Inflammatory macrophage (primary cell): ENCODE measurements around the gene PFN3.
"Not testable (repeated sequence)": the region's sequence is repeated elsewhere in the genome, so short reads cannot be mapped to it uniquely, and the experiment has no call there.

Experiments used
- DNase-seq, 2 donors: peaks; one replicate each; pipeline ENCODE4 v3.0.0-alpha.2; 2020 to 2022

PFN3 gene

GRCh38 chr5:177393206-177393765, 7.2 kb downstream of the PFN3 start:
- no peak for DNase-seq

GRCh38 chr5:177392765-177393164, 7.7 kb downstream of the PFN3 start:
- no peak for DNase-seq

- peak; percentile 85 to 87 for DNase-seq
These were observed 9.8 kb downstream of the PFN3 start for GRCh38 chr5:177390363-177391300.

- DNase-seq: peak; percentile 73 to 74
These were observed 11.0 kb downstream of the PFN3 start for GRCh38 chr5:177389241-177390169.

- DNase-seq: no peak
These were observed 11.9 kb downstream of the PFN3 start for GRCh38 chr5:177388521-177389052.

GRCh38 chr5:177387405-177387804, 13.1 kb downstream of the PFN3 start:
- DNase-seq: no peak

- DNase-seq: no peak
These were observed 13.9 kb downstream of the PFN3 start for GRCh38 chr5:177386542-177386941.

GRCh38 chr5:177385720-177386119, 14.7 kb downstream of the PFN3 start:
- DNase-seq: no peak

- no peak for DNase-seq
These were observed 16.3 kb downstream of the PFN3 start, which contains the start of gene SLC34A1 for GRCh38 chr5:177384134-177384533. Gene SLC34A1 (plus strand): TSS chr5:177384434. CDS start chr5:177385742, 1,308 bp downstream.

GRCh38 chr5:177383181-177383580, 17.3 kb downstream of the PFN3 start:
- DNase-seq: no peak

- DNase-seq: peak in 1 of 2 donors; percentile 28
These were observed 17.9 kb downstream of the PFN3 start for GRCh38 chr5:177382423-177383029.

- DNase-seq: no peak
These were observed 19.7 kb downstream of the PFN3 start for GRCh38 chr5:177380805-177381126.

- peak in 1 of 2 donors; percentile 26 for DNase-seq
These were observed 21.3 kb downstream of the PFN3 start for GRCh38 chr5:177378884-177379883.

- no peak for DNase-seq
These were observed 22.3 kb downstream of the PFN3 start for GRCh38 chr5:177377851-177378776.

- DNase-seq: no peak
These were observed 24.4 kb downstream of the PFN3 start for GRCh38 chr5:177376107-177376506.

GRCh38 chr5:177375516-177375915, 24.9 kb downstream of the PFN3 start:
- DNase-seq: not testable (repeated sequence)

GRCh38 chr5:177374211-177374610, 26.2 kb downstream of the PFN3 start:
- DNase-seq: no peak

- no peak for DNase-seq
These were observed 26.7 kb downstream of the PFN3 start for GRCh38 chr5:177373806-177374205.

- DNase-seq: no peak
These were observed 27.6 kb downstream of the PFN3 start for GRCh38 chr5:177372910-177373309.
